Bronchial epithelial cell (primary cell): ENCODE results near the gene PSORS1C2. TPM values are rescaled to one million over a fixed set of nuclear protein-coding genes. Genes with fewer than 3 reads are reported as not detected.

Experiments
- DNase-seq: peaks from one replicate; pipeline ENCODE4 v3.0.0-alpha.2; 2010; ENCODE audit warnings: low read depth
- FAIRE-seq: peaks from 2 replicates; lab custom pipeline; 2011; peaks lifted over from hg19 to GRCh38; lab: Jason Lieb, UNC
- H3K27me3 ChIP-seq: 2 replicates; pipeline ENCODE4 v1.5.1; 2011; ENCODE audit warnings: low read length; ENCODE audit not compliant: control insufficient read depth, insufficient read depth
- H3K36me3 ChIP-seq: 2 replicates; pipeline ENCODE4 v1.5.1; 2011; ENCODE audit warnings: low read length; ENCODE audit not compliant: control insufficient read depth, insufficient read depth
- H3K4me3 ChIP-seq: 2 replicates; pipeline ENCODE4 v1.5.1; 2011; ENCODE audit warnings: mild to moderate bottlenecking, low read depth, low read length, control low read depth
- CTCF ChIP-seq: IDR thresholded peaks from 2 replicates; pipeline ENCODE4 v1.5.1; 2011; ENCODE audit warnings: mild to moderate bottlenecking, moderate library complexity, low read length, control low read depth, inconsistent platforms; ENCODE audit not compliant: insufficient read depth, severe bottlenecking
- total RNA-seq: library from RNA; depleted of rRNA; stranded (reverse); fragments of >200 nt; gene quantifications from 2 replicates; pipeline ENCODE4 v1.2.1, GENCODE V29; 2014

PSORS1C2 gene
- total RNA-seq, 1 donor from 2014 or later = not detected

DNA sequence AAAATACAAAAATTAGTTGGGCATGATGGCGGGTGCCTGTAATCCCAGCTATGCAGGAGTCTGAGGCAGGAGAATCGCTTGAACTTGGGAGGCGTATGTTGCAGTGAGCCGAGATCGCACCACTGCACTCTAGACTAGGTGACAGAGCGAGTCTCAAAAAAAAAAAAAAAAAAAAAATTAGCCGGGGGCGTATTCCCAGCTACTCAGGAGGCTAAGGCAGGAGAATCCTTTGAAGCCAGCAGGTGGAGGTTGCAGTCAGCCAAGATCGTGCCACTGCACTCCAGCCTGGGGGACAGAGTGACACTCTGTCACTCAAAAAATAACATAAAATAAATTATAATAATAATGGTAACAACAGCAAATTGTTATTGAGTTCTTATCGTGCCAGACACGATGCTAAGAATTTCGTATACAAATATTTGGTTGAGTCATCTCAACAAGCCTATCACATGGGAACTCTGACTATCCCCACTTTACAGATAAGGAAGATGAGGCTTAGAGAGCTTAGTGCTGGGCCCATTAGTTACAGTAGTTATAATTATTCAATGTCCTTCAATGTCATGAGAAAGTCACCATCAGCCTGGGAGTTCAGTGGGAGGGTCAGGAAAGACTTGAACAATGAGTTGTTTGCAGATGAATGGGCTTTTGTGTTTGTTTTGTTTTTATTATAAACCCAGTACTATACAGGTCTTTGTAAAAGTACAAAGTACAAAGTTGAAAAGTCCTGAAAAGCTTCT is 45.9 kb downstream of the PSORS1C2 start:
- Histone ChIP-seq H3K4me3 (no peak overlapping the region), H3K27me3 (no peaks in the 10 kb centered on the region), H3K36me3 (no peaks in the 10 kb centered on the region)
- FAIRE-seq (no peak), DNase-seq (no peak)
- no peak for TF ChIP-seq CTCF

DNA sequence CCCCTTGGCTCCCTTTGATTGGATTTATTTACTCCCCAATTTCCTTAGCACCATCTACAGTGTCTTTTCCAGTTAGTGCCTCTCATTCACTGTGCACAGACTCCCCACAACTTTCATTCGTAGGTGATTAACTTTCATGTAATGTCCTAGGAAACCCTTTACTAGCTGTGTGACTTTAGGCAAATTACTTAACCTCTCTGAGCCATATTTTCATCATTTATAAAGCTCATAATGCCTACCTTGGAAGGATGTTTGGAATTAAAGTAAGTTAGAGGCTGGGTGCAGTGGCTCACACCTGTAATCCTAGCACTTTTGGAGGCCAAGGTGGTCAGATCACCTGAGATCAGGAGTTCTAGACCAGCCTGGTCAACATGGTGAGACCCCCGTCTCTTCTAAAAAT is 46.6 kb downstream of the PSORS1C2 start:
- no peaks in the 10 kb centered on the region for H3K27me3 ChIP-seq
- no peak for DNase-seq
- FAIRE-seq = no peak
- TF ChIP-seq CTCF = no peak
- no peak overlapping the region for H3K4me3 ChIP-seq
- no peaks in the 10 kb centered on the region for H3K36me3 ChIP-seq

DNA sequence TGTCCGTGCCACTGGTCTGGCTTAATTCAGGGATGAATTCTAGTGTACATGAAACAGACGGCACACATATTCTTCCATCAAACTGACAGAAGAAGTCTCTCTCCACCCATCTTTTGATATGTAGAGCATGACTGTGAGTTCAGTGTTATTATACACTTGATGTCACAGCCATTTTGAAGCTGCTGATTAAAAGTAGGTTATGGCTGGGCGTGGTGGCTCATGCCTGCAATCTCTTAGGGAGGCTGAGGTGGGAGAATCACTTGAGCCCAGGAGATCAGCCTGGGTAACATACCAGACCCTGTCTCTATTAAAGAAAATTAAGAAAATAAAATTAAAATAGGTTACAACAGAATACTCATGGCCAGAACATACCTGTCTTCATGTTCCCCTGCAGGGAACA is 47.2 kb downstream of the PSORS1C2 start:
- Histone ChIP-seq H3K27me3 (no peaks in the 10 kb centered on the region), H3K4me3 (no peak overlapping the region), H3K36me3 (no peaks in the 10 kb centered on the region)
- FAIRE-seq (no peak), DNase-seq (no peak)
- no peak for TF ChIP-seq CTCF

DNA sequence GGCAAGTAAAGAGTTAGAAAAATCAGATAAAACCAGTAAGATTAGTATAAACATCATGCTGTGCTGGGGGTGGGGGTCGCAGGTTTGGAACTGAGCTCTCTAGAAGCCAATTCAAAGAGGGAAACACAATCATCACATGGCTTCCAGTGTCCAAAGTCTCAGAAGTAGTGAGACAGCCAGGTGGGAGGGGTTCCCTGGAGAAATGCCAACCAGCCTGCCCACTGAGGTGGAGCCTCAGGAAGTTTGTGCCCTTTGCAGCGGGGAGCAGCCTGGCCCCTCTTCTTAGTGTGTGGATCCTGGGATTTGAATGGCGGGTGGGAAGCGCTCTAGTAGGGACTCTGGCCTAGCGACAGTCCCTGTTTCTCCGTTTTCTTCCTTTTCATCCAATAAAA is 47.9 kb downstream of the PSORS1C2 start:
- Histone ChIP-seq H3K4me3 (no peak overlapping the region), H3K27me3 (no peaks in the 10 kb centered on the region), H3K36me3 (no peaks in the 10 kb centered on the region)
- DNase-seq = no peak
- FAIRE-seq = no peak
- no peak for TF ChIP-seq CTCF

GRCh38 chr6:31090275-31090972 is 48.4 kb downstream of the PSORS1C2 start:
- H3K36me3 ChIP-seq = no peaks in the 10 kb centered on the region
- DNase-seq (no peak), FAIRE-seq (no peak)
- no peaks in the 10 kb centered on the region for H3K27me3 ChIP-seq
- no peak for TF ChIP-seq CTCF
- H3K4me3 ChIP-seq = no peak overlapping the region

Other genes starting within 250 kb of the PSORS1C2 start
- gene GTF2H4, start 230.9 kb downstream of the PSORS1C2 start, total RNA-seq = 10.0 and 10.6 TPM in 2 replicates
- 24.6 and 26.3 TPM in 2 replicates for gene VARS2, start 224.8 kb downstream of the PSORS1C2 start, total RNA-seq
- not detected in 2 replicates for gene SFTA2, start 206.9 kb downstream of the PSORS1C2 start, total RNA-seq
- gene MUCL3, start 198.1 kb downstream of the PSORS1C2 start, total RNA-seq = under 0.01 TPM in 1 of 2 replicates, not detected in the other
- 0.53 and 2.2 TPM in 2 replicates for gene MUC21, start 155.3 kb downstream of the PSORS1C2 start, total RNA-seq
- gene MUC22, start 128.6 kb downstream of the PSORS1C2 start, total RNA-seq = under 0.01 TPM in 1 of 2 replicates, not detected in the other
- gene C6orf15, start 26.5 kb downstream of the PSORS1C2 start, total RNA-seq = 0.13 TPM in 1 of 2 replicates, not detected in the other
- 5.1 and 6.3 TPM in 2 replicates for gene PSORS1C1, start 24.3 kb downstream of the PSORS1C2 start, total RNA-seq
- not detected in 2 replicates for gene CDSN, start 18.6 kb downstream of the PSORS1C2 start, total RNA-seq
- 14.5 and 25.2 TPM in 2 replicates for gene CCHCR1, start 18.7 kb upstream of the PSORS1C2 start, total RNA-seq
- gene TCF19, start 19.5 kb upstream of the PSORS1C2 start, total RNA-seq = 1.1 and 3.1 TPM in 2 replicates
- 0.53 and 1.3 TPM in 2 replicates for gene POU5F1, start 31.6 kb upstream of the PSORS1C2 start, total RNA-seq
- 203 and 285 TPM in 2 replicates for gene HLA-C, start 133.0 kb upstream of the PSORS1C2 start, total RNA-seq
- 46.9 and 59.5 TPM in 2 replicates for gene HLA-B, start 218.1 kb upstream of the PSORS1C2 start, total RNA-seq